SK-N-SH (cell line): ENCODE data around the gene SULT1C2. TPM values are rescaled to one million over a fixed set of nuclear protein-coding genes. Genes with fewer than 3 reads are reported as not detected.

Experiments used
- CTCF ChIA-PET: fragments of 300-600, 350-600 bp; formaldehyde crosslinking; extraction: SDS; loops from one replicate; lab custom pipeline; 2021; lab: Yijun Ruan, JAX
- POLR2A ChIA-PET: fragments of 350-600 bp; sonication (Branson Sonifier 250); formaldehyde crosslinking; extraction: SDS; loops from one replicate; lab custom pipeline; 2020; ENCODE audit warnings: antibody characterized with exemption, inconsistent platforms; lab: Yijun Ruan, JAX
- DNase-seq: peaks from one replicate; pipeline ENCODE4 v3.0.0; 2012
- H2AFZ ChIP-seq: fragments of 200-600 bp; sonication (generic); 2 replicates; pipeline ENCODE4 v1.8.1; 2016; ENCODE audit warnings: antibody characterized with exemption, mild to moderate bottlenecking, low read depth
- H3F3A ChIP-seq: fragments of 200-600 bp; sonication (generic); replicated peaks from 2 replicates; pipeline ENCODE3; 2016; ENCODE audit warnings: antibody characterized with exemption, mild to moderate bottlenecking; ENCODE audit not compliant: insufficient read depth
- H3K27ac ChIP-seq, 2 experiments: fragments of 200-500 bp in 1 of 2; fragments of 200-600 bp in 1 of 2; sonication (Bioruptor generic) in 1 of 2; sonication (generic), shearing (Covaris generic) in 1 of 2; 2 replicates each; pipeline versions ENCODE4 v1.5.1 to v1.6.1; 2014 to 2016; ENCODE audit warnings: low read depth in 2 of 2, inconsistent platforms in 1 of 2, low read length in 1 of 2, mild to moderate bottlenecking in 1 of 2, mixed read lengths in 1 of 2
- H3K27me3 ChIP-seq: fragments of 200-600 bp; sonication (generic), shearing (Covaris generic); 2 replicates; pipeline ENCODE4 v1.6.1; 2016; ENCODE audit warnings: mixed run types; ENCODE audit not compliant: insufficient read depth
- H3K36me3 ChIP-seq, 2 experiments: fragments of 200-500 bp in 1 of 2; fragments of 200-600 bp in 1 of 2; sonication (Bioruptor generic) in 1 of 2; sonication (generic) in 1 of 2; replicated peaks in 1 of 2; 2 replicates each; pipeline versions ENCODE3 to v1.5.1; 2014 to 2016; ENCODE audit warnings: low read length in 1 of 2, mild to moderate bottlenecking in 1 of 2; ENCODE audit not compliant: insufficient read depth in 2 of 2, control insufficient read depth in 1 of 2
- H3K4me1 ChIP-seq, 2 experiments: fragments of 200-500 bp in 1 of 2; fragments of 200-600 bp in 1 of 2; sonication (Bioruptor generic) in 1 of 2; sonication (generic), shearing (Covaris generic) in 1 of 2; 2 replicates each; pipeline versions ENCODE4 v1.5.1 to v1.6.1; 2014 to 2016; ENCODE audit warnings: low read depth in 1 of 2, low read length in 1 of 2, mixed run types in 1 of 2; ENCODE audit not compliant: insufficient read depth in 2 of 2, control insufficient read depth in 1 of 2
- H3K4me2 ChIP-seq: fragments of 200-600 bp; sonication (generic), shearing (Covaris generic); 2 replicates; pipeline ENCODE4 v1.6.1; 2017; ENCODE audit warnings: mixed run types
- H3K4me3 ChIP-seq, 2 experiments: fragments of 200-500 bp in 1 of 2; fragments of 200-600 bp in 1 of 2; sonication (Bioruptor generic) in 1 of 2; sonication (generic), shearing (Covaris generic) in 1 of 2; 2 replicates each; pipeline versions ENCODE4 v1.5.1 to v1.8.1; 2014 to 2016; ENCODE audit warnings: low read depth in 2 of 2, inconsistent platforms in 1 of 2, low read length in 1 of 2, mild to moderate bottlenecking in 1 of 2, mixed read lengths in 1 of 2, moderate library complexity in 1 of 2
- H3K79me2 ChIP-seq: fragments of 200-600 bp; sonication (generic); 2 replicates; pipeline ENCODE4 v1.8.1; 2017; ENCODE audit warnings: mild to moderate bottlenecking; ENCODE audit not compliant: insufficient read depth
- H3K9ac ChIP-seq: fragments of 200-600 bp; sonication (generic); 2 replicates; pipeline ENCODE4 v1.6.1; 2017; ENCODE audit warnings: mixed run types
- H3K9me2 ChIP-seq: fragments of 200-600 bp; sonication (generic); 2 replicates; pipeline ENCODE4 v1.6.1; 2017; ENCODE audit warnings: mixed run types
- H3K9me3 ChIP-seq: fragments of 200-600 bp; sonication (generic); 2 replicates; pipeline ENCODE4 v1.6.1; 2017; ENCODE audit warnings: mixed run types, mild to moderate bottlenecking, moderate library complexity
- H4K20me1 ChIP-seq: fragments of 200-600 bp; sonication (generic); 2 replicates; pipeline ENCODE4 v1.6.1; 2017; ENCODE audit warnings: mild to moderate bottlenecking, mixed run types; ENCODE audit not compliant: insufficient read depth
- CHD2 ChIP-seq: fragments of 150-350 bp; IDR thresholded peaks from 2 replicates; pipeline ENCODE4 v1.6.1; 2018; ENCODE audit warnings: low read length; ENCODE audit not compliant: partially characterized antibody
- ELF1 ChIP-seq: IDR thresholded peaks from 2 replicates; pipeline ENCODE4 v1.4.0; 2012
- EP300 ChIP-seq, 2 experiments: IDR thresholded peaks; 2 replicates each; pipeline versions ENCODE4 v1.4.0 to v1.6.1; 2012; ENCODE audit warnings: borderline replicate concordance in 1 of 2, low read depth in 1 of 2, low read length in 1 of 2
- FOSL2 ChIP-seq: IDR thresholded peaks from 2 replicates; pipeline ENCODE4 v1.4.0; 2012; ENCODE audit warnings: low read depth, mild to moderate bottlenecking, moderate library complexity, borderline replicate concordance
- FOXJ3 ChIP-seq: sonication (generic); formaldehyde crosslinking; IDR thresholded peaks from 2 replicates; pipeline ENCODE4 v1.5.1; 2020; ENCODE audit warnings: mild to moderate bottlenecking, missing genetic modification reagents
- GABPA ChIP-seq: IDR thresholded peaks from 2 replicates; pipeline ENCODE4 v1.4.0; 2012; ENCODE audit warnings: low read depth, mild to moderate bottlenecking
- GATA2 ChIP-seq: sonication (generic); formaldehyde crosslinking; IDR thresholded peaks from 2 replicates; pipeline ENCODE4 v1.5.0; 2020; ENCODE audit warnings: mild to moderate bottlenecking, missing genetic modification reagents
- JUND ChIP-seq: IDR thresholded peaks from 2 replicates; pipeline ENCODE4 v1.4.0; 2012
- NFIC ChIP-seq: IDR thresholded peaks from 2 replicates; pipeline ENCODE4 v1.4.0; 2012; ENCODE audit warnings: borderline replicate concordance
- RFX5 ChIP-seq: IDR thresholded peaks from 2 replicates; pipeline ENCODE4 v1.6.1; 2012; ENCODE audit warnings: mild to moderate bottlenecking, improper control_type of control experiment, low read length
- SMC3 ChIP-seq: IDR thresholded peaks from 2 replicates; pipeline ENCODE4 v1.6.1; 2012; ENCODE audit warnings: low read depth, low read length, improper control_type of control experiment
- TCF12 ChIP-seq: IDR thresholded peaks from 2 replicates; pipeline ENCODE4 v1.4.0; 2012
- WGBS: methylation state at CpG from one replicate; pipeline ENCODE4 v1.1.6; 2017; ENCODE audit warnings: low lambda C conversion rate; 5-methylcytosine and 5-hydroxymethylcytosine counted together
- polyA plus RNA-seq, 3 experiments: library from polyadenylated mRNA; depleted of rRNA; stranded (reverse); fragments of >200 nt; gene quantifications; 2 replicates each; pipeline ENCODE4 v1.2.3, GENCODE V29; 2012
- TF ChIP-seq, protein P1 (sequence below): IDR thresholded peaks from 2 replicates; pipeline ENCODE4; 2012
- TF ChIP-seq, protein P2 (sequence below): fragments of 150-350 bp; IDR thresholded peaks from 2 replicates; pipeline ENCODE4 v1.6.1; 2017; ENCODE audit warnings: antibody characterized with exemption, low read length, low read depth, borderline replicate concordance
- TF ChIP-seq, protein P3 (sequence below): IDR thresholded peaks from 2 replicates; pipeline ENCODE4 v1.6.1; 2012; ENCODE audit warnings: mild to moderate bottlenecking, low read depth, low read length, moderate library complexity
- TF ChIP-seq, protein P4 (sequence below): fragments of 200-600 bp; sonication (generic); IDR thresholded peaks from 2 replicates; pipeline ENCODE4 v1.6.1; 2017; ENCODE audit warnings: antibody characterized with exemption, mild to moderate bottlenecking, moderate library complexity
- TF ChIP-seq, protein P5 (sequence below): fragments of 150-350 bp; IDR thresholded peaks from 2 replicates; pipeline ENCODE4 v1.6.1; 2016; ENCODE audit warnings: mild to moderate bottlenecking, low read depth, low read length
- TF ChIP-seq, protein P6 (sequence below): IDR thresholded peaks from 2 replicates; pipeline ENCODE4 v1.4.0; 2012; ENCODE audit warnings: low read depth, borderline replicate concordance

The SULT1C2 gene
- polyA plus RNA-seq (2012; rRNA removed): not detected in 2 replicates
- polyA plus RNA-seq (2012; cell fraction: cytosol; rRNA removed): not detected in 2 replicates
- polyA plus RNA-seq (2012; cell fraction: nucleus; rRNA removed): not detected in 2 replicates

DNA sequence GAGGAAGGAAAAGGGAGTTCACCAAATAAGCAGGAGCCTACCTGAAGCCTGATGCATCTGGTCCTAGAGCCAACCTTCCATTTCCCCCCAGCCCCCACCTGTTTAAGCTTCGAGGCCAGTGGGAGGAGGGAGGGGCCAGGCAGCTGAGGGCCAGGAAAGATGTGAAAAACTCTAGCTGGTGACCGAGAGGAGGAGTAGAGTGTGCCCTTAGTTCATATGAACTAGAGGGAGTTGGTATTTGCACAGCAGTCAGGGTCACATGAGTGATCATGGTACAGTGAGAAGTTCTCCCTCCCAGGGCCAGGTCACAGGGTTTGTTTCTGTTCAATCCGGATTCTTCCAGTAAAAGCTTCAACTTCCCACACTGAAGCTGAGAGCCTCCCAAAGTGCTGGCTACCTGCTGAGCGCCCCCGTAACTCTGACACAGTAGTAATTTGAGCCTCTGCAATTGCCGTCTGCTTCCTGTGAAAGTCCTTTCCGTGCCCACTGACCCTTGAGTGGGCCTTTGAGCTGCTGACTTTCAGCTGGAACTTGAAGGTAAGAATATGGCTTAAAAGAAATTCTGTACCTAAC is at the start of gene SULT1C2:
Gene SULT1C2 (plus strand): TSS at position 362 of the 573 bp plus-strand sequence. CDS start 4,773 bp downstream, outside the sequence.
- Histone ChIP-seq H4K20me1 (no peaks in the 10 kb centered on the region), H3K27me3 (no peaks in the 10 kb centered on the region), H3K4me2 (no peak within 1 kb of the TSS), H3K9me3 (no peaks in the 10 kb centered on the region), H2AFZ (no peak within 1 kb of the TSS), H3F3A (no peaks in the 10 kb centered on the region), H3K4me1 (no peaks in the 10 kb centered on the region), H3K9me2 (no peaks in the 10 kb centered on the region), H3K36me3 (no peaks in the 10 kb centered on the region), H3K79me2 (no peaks in the 10 kb centered on the region), H3K27ac (no peak within 1 kb of the TSS), H3K4me3 (no peak within 1 kb of the TSS), H3K9ac (no peak within 1 kb of the TSS)
- ChIA-PET CTCF (interaction anchor here (1.1 to 1.4 kb wide), 2 partner anchors 28 to 347 kb away, joined by 3 read pairs; no protein-coding TSS in a partner anchor), POLR2A (no interaction called here)
- TF ChIP-seq FOSL2 (no peak), CHD2 (no peak), GATA2 (CRISPR knock-in tag) (no peak), RFX5 (no peak), FOXJ3 (CRISPR knock-in tag) (no peak), JUND (no peak), EP300 (IDR thresholded peaks at IDR 0.05; ENCODE audit: borderline replicate concordance in 1 of 2, low read depth in 1 of 2, low read length in 1 of 2) (no peak), ELF1 (no peak), NFIC (no peak), TCF12 (no peak), SMC3 (no peak), GABPA (no peak)
- TF ChIP-seq, protein P1, sequence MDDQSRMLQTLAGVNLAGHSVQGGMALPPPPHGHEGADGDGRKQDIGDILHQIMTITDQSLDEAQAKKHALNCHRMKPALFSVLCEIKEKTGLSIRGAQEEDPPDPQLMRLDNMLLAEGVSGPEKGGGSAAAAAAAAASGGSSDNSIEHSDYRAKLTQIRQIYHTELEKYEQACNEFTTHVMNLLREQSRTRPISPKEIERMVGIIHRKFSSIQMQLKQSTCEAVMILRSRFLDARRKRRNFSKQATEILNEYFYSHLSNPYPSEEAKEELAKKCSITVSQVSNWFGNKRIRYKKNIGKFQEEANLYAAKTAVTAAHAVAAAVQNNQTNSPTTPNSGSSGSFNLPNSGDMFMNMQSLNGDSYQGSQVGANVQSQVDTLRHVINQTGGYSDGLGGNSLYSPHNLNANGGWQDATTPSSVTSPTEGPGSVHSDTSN: no peak
- TF ChIP-seq, protein P2, sequence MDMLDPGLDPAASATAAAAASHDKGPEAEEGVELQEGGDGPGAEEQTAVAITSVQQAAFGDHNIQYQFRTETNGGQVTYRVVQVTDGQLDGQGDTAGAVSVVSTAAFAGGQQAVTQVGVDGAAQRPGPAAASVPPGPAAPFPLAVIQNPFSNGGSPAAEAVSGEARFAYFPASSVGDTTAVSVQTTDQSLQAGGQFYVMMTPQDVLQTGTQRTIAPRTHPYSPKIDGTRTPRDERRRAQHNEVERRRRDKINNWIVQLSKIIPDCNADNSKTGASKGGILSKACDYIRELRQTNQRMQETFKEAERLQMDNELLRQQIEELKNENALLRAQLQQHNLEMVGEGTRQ: no peak
- TF ChIP-seq, protein P3, sequence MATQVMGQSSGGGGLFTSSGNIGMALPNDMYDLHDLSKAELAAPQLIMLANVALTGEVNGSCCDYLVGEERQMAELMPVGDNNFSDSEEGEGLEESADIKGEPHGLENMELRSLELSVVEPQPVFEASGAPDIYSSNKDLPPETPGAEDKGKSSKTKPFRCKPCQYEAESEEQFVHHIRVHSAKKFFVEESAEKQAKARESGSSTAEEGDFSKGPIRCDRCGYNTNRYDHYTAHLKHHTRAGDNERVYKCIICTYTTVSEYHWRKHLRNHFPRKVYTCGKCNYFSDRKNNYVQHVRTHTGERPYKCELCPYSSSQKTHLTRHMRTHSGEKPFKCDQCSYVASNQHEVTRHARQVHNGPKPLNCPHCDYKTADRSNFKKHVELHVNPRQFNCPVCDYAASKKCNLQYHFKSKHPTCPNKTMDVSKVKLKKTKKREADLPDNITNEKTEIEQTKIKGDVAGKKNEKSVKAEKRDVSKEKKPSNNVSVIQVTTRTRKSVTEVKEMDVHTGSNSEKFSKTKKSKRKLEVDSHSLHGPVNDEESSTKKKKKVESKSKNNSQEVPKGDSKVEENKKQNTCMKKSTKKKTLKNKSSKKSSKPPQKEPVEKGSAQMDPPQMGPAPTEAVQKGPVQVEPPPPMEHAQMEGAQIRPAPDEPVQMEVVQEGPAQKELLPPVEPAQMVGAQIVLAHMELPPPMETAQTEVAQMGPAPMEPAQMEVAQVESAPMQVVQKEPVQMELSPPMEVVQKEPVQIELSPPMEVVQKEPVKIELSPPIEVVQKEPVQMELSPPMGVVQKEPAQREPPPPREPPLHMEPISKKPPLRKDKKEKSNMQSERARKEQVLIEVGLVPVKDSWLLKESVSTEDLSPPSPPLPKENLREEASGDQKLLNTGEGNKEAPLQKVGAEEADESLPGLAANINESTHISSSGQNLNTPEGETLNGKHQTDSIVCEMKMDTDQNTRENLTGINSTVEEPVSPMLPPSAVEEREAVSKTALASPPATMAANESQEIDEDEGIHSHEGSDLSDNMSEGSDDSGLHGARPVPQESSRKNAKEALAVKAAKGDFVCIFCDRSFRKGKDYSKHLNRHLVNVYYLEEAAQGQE: no peak
- TF ChIP-seq, protein P4, sequence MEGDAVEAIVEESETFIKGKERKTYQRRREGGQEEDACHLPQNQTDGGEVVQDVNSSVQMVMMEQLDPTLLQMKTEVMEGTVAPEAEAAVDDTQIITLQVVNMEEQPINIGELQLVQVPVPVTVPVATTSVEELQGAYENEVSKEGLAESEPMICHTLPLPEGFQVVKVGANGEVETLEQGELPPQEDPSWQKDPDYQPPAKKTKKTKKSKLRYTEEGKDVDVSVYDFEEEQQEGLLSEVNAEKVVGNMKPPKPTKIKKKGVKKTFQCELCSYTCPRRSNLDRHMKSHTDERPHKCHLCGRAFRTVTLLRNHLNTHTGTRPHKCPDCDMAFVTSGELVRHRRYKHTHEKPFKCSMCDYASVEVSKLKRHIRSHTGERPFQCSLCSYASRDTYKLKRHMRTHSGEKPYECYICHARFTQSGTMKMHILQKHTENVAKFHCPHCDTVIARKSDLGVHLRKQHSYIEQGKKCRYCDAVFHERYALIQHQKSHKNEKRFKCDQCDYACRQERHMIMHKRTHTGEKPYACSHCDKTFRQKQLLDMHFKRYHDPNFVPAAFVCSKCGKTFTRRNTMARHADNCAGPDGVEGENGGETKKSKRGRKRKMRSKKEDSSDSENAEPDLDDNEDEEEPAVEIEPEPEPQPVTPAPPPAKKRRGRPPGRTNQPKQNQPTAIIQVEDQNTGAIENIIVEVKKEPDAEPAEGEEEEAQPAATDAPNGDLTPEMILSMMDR: no peak
- TF ChIP-seq, protein P5, sequence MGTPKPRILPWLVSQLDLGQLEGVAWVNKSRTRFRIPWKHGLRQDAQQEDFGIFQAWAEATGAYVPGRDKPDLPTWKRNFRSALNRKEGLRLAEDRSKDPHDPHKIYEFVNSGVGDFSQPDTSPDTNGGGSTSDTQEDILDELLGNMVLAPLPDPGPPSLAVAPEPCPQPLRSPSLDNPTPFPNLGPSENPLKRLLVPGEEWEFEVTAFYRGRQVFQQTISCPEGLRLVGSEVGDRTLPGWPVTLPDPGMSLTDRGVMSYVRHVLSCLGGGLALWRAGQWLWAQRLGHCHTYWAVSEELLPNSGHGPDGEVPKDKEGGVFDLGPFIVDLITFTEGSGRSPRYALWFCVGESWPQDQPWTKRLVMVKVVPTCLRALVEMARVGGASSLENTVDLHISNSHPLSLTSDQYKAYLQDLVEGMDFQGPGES: no peak
- TF ChIP-seq, protein P6, sequence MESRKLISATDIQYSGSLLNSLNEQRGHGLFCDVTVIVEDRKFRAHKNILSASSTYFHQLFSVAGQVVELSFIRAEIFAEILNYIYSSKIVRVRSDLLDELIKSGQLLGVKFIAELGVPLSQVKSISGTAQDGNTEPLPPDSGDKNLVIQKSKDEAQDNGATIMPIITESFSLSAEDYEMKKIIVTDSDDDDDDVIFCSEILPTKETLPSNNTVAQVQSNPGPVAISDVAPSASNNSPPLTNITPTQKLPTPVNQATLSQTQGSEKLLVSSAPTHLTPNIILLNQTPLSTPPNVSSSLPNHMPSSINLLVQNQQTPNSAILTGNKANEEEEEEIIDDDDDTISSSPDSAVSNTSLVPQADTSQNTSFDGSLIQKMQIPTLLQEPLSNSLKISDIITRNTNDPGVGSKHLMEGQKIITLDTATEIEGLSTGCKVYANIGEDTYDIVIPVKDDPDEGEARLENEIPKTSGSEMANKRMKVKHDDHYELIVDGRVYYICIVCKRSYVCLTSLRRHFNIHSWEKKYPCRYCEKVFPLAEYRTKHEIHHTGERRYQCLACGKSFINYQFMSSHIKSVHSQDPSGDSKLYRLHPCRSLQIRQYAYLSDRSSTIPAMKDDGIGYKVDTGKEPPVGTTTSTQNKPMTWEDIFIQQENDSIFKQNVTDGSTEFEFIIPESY: no peak
- DNase-seq: no peak
- WGBS: 46% methylated on average over 7 of the region's 7 CpGs
